ENCODE measurements around the gene SENP3.

- TF ChIP-seq CTCF (IDR thresholded peaks at IDR 0.05), result no peak
- TF ChIP-seq POLR2A (IDR thresholded peaks at IDR 0.05), result no peak
- TF ChIP-seq EP300 (IDR thresholded peaks at IDR 0.05), result no peak
Observed at GRCh38 chr17:7577327-7578199, 15.8 kb downstream of the SENP3 start.
